ENCODE data around the gene ACER3.

ACER3 gene

GRCh38 chr11:76978239-76978638 is 117.5 kb downstream of the ACER3 start:
- CTCF ChIA-PET: interaction anchor here (0.6 kb wide), 1 partner anchor 67 kb away, joined by 3 read pairs; no protein-coding TSS in a partner anchor
- no peak for DNase-seq (ENCODE audit: extremely low spot score)
- TF ChIP-seq SP1 (IDR thresholded peaks at IDR 0.05) (no peak), ZNF384 (IDR thresholded peaks at IDR 0.05) (no peak), PKNOX1 (IDR thresholded peaks at IDR 0.05) (no peak), HDGF (IDR thresholded peaks at IDR 0.05; ENCODE audit: borderline replicate concordance) (no peak), ELF4 (IDR thresholded peaks at IDR 0.05) (no peak), L3MBTL2 (conservative IDR thresholded peaks at IDR 0.05) (no peak), FOXM1 (IDR thresholded peaks at IDR 0.05; ENCODE audit: borderline replicate concordance) (no peak), LEF1 (IDR thresholded peaks at IDR 0.05; ENCODE audit: borderline replicate concordance) (no peak), CTBP1 (IDR thresholded peaks at IDR 0.05; ENCODE audit: borderline replicate concordance) (no peak)
- POLR2A ChIA-PET: no interaction called here

- no peak for DNase-seq (ENCODE audit: extremely low spot score)
- ChIA-PET CTCF (no interaction called here), POLR2A (no interaction called here)
- TF ChIP-seq HDGF (IDR thresholded peaks at IDR 0.05; ENCODE audit: borderline replicate concordance): no peak
- TF ChIP-seq PKNOX1 (IDR thresholded peaks at IDR 0.05): no peak
- TF ChIP-seq ARNT (IDR thresholded peaks at IDR 0.05): no peak
- no peak for TF ChIP-seq ELF4 (IDR thresholded peaks at IDR 0.05)
- TF ChIP-seq NFRKB (IDR thresholded peaks at IDR 0.05): no peak
- TF ChIP-seq ZNF384 (IDR thresholded peaks at IDR 0.05): no peak
- TF ChIP-seq FOXM1 (IDR thresholded peaks at IDR 0.05; ENCODE audit: borderline replicate concordance): no peak
- TF ChIP-seq FOXA1 (IDR thresholded peaks at IDR 0.05): no peak
- TF ChIP-seq BHLHE40 (IDR thresholded peaks at IDR 0.05; ENCODE audit: borderline replicate concordance): no peak
Observed at GRCh38 chr11:76978818-76979217, 118.1 kb downstream of the ACER3 start.

- no peak for DNase-seq (ENCODE audit: extremely low spot score)
- no peak for TF ChIP-seq SUZ12 (IDR thresholded peaks at IDR 0.05)
- TF ChIP-seq FOXM1 (IDR thresholded peaks at IDR 0.05; ENCODE audit: borderline replicate concordance): no peak
- TF ChIP-seq HDGF (IDR thresholded peaks at IDR 0.05; ENCODE audit: borderline replicate concordance): no peak
- no peak for TF ChIP-seq FOXK2 (IDR thresholded peaks at IDR 0.05)
- no peak for TF ChIP-seq FOXA1 (IDR thresholded peaks at IDR 0.05)
- no peak for TF ChIP-seq LEF1 (IDR thresholded peaks at IDR 0.05; ENCODE audit: borderline replicate concordance)
- no peak for TF ChIP-seq ZNF384 (IDR thresholded peaks at IDR 0.05)
- no peak for TF ChIP-seq NFRKB (IDR thresholded peaks at IDR 0.05)
- TF ChIP-seq TARDBP (IDR thresholded peaks at IDR 0.05): no peak
- POLR2A ChIA-PET: no interaction called here
- CTCF ChIA-PET: interaction anchor here (0.5 to 0.6 kb wide), 3 partner anchors 13 to 254 kb away, joined by 3 to 4 read pairs (median 4); no protein-coding TSS in a partner anchor
Observed at GRCh38 chr11:76980196-76980595, 119.5 kb downstream of the ACER3 start.

- TF ChIP-seq TARDBP (IDR thresholded peaks at IDR 0.05) (no peak), CTBP1 (IDR thresholded peaks at IDR 0.05; ENCODE audit: borderline replicate concordance) (no peak), PKNOX1 (IDR thresholded peaks at IDR 0.05) (no peak), SP1 (IDR thresholded peaks at IDR 0.05) (no peak), FOXM1 (IDR thresholded peaks at IDR 0.05; ENCODE audit: borderline replicate concordance) (no peak)
- CTCF ChIA-PET: no interaction called here
- POLR2A ChIA-PET: no interaction called here
Observed at GRCh38 chr11:76984743-76985142, 124.0 kb downstream of the ACER3 start.

GRCh38 chr11:76987203-76987602 is 126.5 kb downstream of the ACER3 start:
- no peak for DNase-seq (ENCODE audit: extremely low spot score)
- no peak for TF ChIP-seq ZNF384 (IDR thresholded peaks at IDR 0.05)
- no peak for TF ChIP-seq SP1 (IDR thresholded peaks at IDR 0.05)
- no peak for TF ChIP-seq L3MBTL2 (conservative IDR thresholded peaks at IDR 0.05)
- TF ChIP-seq LEF1 (IDR thresholded peaks at IDR 0.05; ENCODE audit: borderline replicate concordance): no peak
- no peak for TF ChIP-seq ELF4 (IDR thresholded peaks at IDR 0.05)
- TF ChIP-seq PKNOX1 (IDR thresholded peaks at IDR 0.05): no peak
- no peak for TF ChIP-seq FOXM1 (IDR thresholded peaks at IDR 0.05; ENCODE audit: borderline replicate concordance)
- no peak for TF ChIP-seq FOXA1 (IDR thresholded peaks at IDR 0.05)
- no peak for TF ChIP-seq BHLHE40 (IDR thresholded peaks at IDR 0.05; ENCODE audit: borderline replicate concordance)
- TF ChIP-seq FOXK2 (IDR thresholded peaks at IDR 0.05): no peak
- TF ChIP-seq ARNT (IDR thresholded peaks at IDR 0.05): no peak
- no peak for TF ChIP-seq NFRKB (IDR thresholded peaks at IDR 0.05)
- TF ChIP-seq HDGF (IDR thresholded peaks at IDR 0.05; ENCODE audit: borderline replicate concordance): no peak
- no peak for TF ChIP-seq CTBP1 (IDR thresholded peaks at IDR 0.05; ENCODE audit: borderline replicate concordance)
- TF ChIP-seq TARDBP (IDR thresholded peaks at IDR 0.05): no peak
- no peak for TF ChIP-seq SUZ12 (IDR thresholded peaks at IDR 0.05)
- ChIA-PET CTCF (no interaction called here), POLR2A (no interaction called here)

More at GRCh38 chr11:76984743-76985142, 124.0 kb downstream of the ACER3 start:
- DNase-seq (ENCODE audit: extremely low spot score): no peak

GRCh38 chr11:76990628-76991027 is 129.9 kb downstream of the ACER3 start:
- ChIA-PET CTCF (no interaction called here), POLR2A (no interaction called here)
- no peak for DNase-seq (ENCODE audit: extremely low spot score)
- TF ChIP-seq ZNF384 (IDR thresholded peaks at IDR 0.05) (no peak), TARDBP (IDR thresholded peaks at IDR 0.05) (no peak)

Data from HEK293T (cell line).